Small intestine (tissue), 7 donors: ENCODE measurements around the gene HOXA3. TPM values are rescaled to one million over a fixed set of nuclear protein-coding genes. Genes with fewer than 3 reads are reported as not detected.

Source experiments
- DNase-seq, 2 donors: peaks; one replicate each; pipeline versions ENCODE4 v3.0.0 to v3.0.0-alpha.2; 2013
- FAIRE-seq: peaks from 2 replicates; lab custom pipeline; 2012; peaks lifted over from hg19 to GRCh38; lab: Jason Lieb, UNC
- H3K27ac ChIP-seq, 3 donors: one replicate each; pipeline ENCODE4 v1.5.1; 2013; ENCODE audit warnings: low read length in 2 of 3, mild to moderate bottlenecking in 2 of 3, control low read depth in 1 of 3, inconsistent platforms in 1 of 3, low read depth in 1 of 3, moderate library complexity in 1 of 3
- H3K27me3 ChIP-seq, 3 donors: one replicate each; pipeline ENCODE4 v1.6.1; 2013; ENCODE audit warnings: low read length in 3 of 3, inconsistent platforms in 1 of 3; ENCODE audit not compliant: control insufficient read depth in 3 of 3, insufficient read depth in 3 of 3
- H3K36me3 ChIP-seq, 3 donors: one replicate each; pipeline ENCODE4 v1.6.1; 2013; ENCODE audit warnings: low read length in 3 of 3, inconsistent platforms in 1 of 3, low read depth in 1 of 3, mild to moderate bottlenecking in 1 of 3, moderate library complexity in 1 of 3; ENCODE audit not compliant: control insufficient read depth in 3 of 3, insufficient read depth in 2 of 3
- H3K4me1 ChIP-seq, 3 donors: one replicate each; pipeline ENCODE4 v1.6.1; 2013; ENCODE audit warnings: low read length in 2 of 3, inconsistent platforms in 1 of 3, low read depth in 1 of 3, mild to moderate bottlenecking in 1 of 3, moderate library complexity in 1 of 3; ENCODE audit not compliant: control insufficient read depth in 3 of 3, insufficient read depth in 2 of 3
- H3K4me3 ChIP-seq, 3 donors: one replicate each; pipeline ENCODE4 v1.5.1; 2013; ENCODE audit warnings: low read length in 3 of 3, control low read depth in 1 of 3, inconsistent platforms in 1 of 3, low read depth in 1 of 3, mild to moderate bottlenecking in 1 of 3, moderate library complexity in 1 of 3
- H3K9me3 ChIP-seq, 2 donors: one replicate each; pipeline ENCODE4 v1.6.1; 2013; ENCODE audit warnings: low read depth in 1 of 2, low read length in 1 of 2; ENCODE audit not compliant: control insufficient read depth in 2 of 2, insufficient read depth in 1 of 2
- WGBS, 3 donors: extraction: QIAGEN DNeasy Blood & Tissue Kit; methylation state at CpG; one replicate each; pipeline ENCODE4 v1.1.7; 2013; 5-methylcytosine and 5-hydroxymethylcytosine counted together
- polyA plus RNA-seq, 4 donors: library from polyadenylated mRNA; stranded (reverse) in 3 of 4; unstranded in 1 of 4; fragments of 200-250 nt in 3 of 4; fragments of 120-200 nt in 1 of 4; gene quantifications; one replicate each; pipeline versions ENCODE4 v1.2.1 to v1.2.3, GENCODE V29; 2013
- donor health status: healthy with polysubstance abuse.
- donor health status: control.
- donor health status: control.
- donor health status: Bipolar disorder and iron deficiency.
- donor health status: healthy.

HOXA3 gene
- polyA plus RNA-seq, 4 donors, result 0.45 to 47.4 (median 1.9) TPM

DNA sequence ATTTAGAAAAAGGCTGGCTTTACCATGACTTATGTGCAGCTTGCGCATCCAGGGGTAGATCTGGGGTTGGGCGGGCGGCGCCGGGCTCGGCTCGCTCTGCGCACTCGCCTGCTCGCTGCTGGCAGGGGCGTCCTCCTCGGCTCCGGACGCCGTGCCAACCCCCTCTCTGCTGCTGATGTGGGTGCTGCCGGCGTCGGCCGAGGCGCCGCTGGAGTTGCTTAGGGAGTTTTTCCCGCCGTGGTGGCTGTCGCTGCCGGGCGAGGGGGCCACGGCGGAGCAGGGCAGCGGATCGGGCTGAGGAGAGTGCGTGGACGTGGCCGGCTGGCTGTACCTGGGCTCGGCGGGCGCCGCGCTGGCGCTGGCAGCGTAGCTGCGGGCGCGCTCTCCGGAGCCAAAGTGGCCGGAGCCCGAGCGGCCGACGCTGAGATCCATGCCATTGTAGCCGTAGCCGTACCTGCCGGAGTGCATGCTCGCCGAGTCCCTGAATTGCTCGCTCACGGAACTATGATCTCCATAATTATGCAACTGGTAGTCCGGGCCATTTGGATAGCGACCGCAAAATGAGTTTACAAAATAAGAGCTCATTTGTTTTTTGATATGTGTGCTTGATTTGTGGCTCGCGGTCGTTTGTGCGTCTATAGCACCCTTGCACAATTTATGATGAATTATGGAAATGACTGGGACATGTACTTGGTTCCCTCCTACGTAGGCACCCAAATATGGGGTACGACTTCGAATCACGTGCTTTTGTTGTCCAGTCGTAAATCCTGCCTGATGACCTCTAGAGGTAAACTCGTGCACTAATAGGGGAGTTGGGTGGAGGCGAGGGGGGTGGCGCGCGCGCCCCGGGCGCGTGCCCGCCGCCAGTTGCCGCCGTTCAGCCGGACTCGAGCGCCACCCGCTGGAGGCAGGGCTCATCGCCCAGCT is 9.1 kb downstream of the HOXA3 start, which contains the start of gene HOXA5:
HOXA5 (minus strand) TSS at position 659 of the 927 bp plus-strand sequence; CDS start at position 585, 74 bp downstream.
- 14 to 31% (median 24%) methylated on average over 65 to 86 of the region's 86 CpGs for WGBS, 3 donors
- Histone ChIP-seq H3K4me1 (peaks cover 0 to 45% (median 2%) of the 10 kb centered on the region in 3 donors), H3K27me3 (peaks cover 9 to 59% (median 13%) of the 10 kb centered on the region in 3 donors), H3K4me3 (peak within 1 kb of the TSS; percentile 42 to 64 (median 46)), H3K27ac (peak within 1 kb of the TSS in 2 of 3 donors; percentile 75 to 94), H3K9me3 (no peaks in the 10 kb centered on the region), H3K36me3 (peaks cover 0 to 35% (median 0%) of the 10 kb centered on the region in 3 donors)
- DNase-seq (peak; percentile 35 to 89), FAIRE-seq (no peak)

DNA sequence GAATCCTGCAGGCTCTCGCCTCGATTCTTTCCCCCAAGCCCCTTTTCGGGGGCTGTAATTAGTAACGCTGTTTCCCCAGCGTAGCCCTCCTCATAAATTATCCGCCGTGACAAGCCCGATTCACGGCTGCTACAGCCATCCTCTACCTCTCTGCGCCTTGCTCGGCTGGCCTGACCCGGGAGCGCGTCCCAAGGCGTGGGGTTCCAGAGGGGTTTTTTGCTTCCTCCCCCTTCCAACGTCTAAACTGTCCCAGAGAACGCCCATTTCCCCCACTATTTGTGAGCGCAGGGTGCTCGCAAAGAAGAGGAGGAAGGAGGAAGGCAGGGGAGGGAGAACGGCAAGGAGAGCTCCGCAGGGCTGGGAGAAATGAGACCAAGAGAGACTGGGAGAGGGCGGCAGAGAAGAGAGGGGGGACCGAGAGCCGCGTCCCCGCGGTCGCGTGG is 9.8 kb downstream of the HOXA3 start:
- H3K36me3 ChIP-seq, result peaks cover 0 to 35% (median 0%) of the 10 kb centered on the region in 3 donors
- H3K9me3 ChIP-seq, result no peaks in the 10 kb centered on the region
- WGBS, 3 donors, result 14 to 20% (median 17%) methylated on average over 28 to 29 of the region's 29 CpGs
- H3K4me3 ChIP-seq, result peak overlapping the region; percentile 42 to 64 (median 46)
- DNase-seq (no peak), FAIRE-seq (no peak)
- H3K4me1 ChIP-seq, result peaks cover 0 to 43% (median 2%) of the 10 kb centered on the region in 3 donors
- H3K27ac ChIP-seq, result peak overlapping the region in 2 of 3 donors; percentile 75 to 94
- peaks cover 9 to 52% (median 13%) of the 10 kb centered on the region in 3 donors for H3K27me3 ChIP-seq

DNA sequence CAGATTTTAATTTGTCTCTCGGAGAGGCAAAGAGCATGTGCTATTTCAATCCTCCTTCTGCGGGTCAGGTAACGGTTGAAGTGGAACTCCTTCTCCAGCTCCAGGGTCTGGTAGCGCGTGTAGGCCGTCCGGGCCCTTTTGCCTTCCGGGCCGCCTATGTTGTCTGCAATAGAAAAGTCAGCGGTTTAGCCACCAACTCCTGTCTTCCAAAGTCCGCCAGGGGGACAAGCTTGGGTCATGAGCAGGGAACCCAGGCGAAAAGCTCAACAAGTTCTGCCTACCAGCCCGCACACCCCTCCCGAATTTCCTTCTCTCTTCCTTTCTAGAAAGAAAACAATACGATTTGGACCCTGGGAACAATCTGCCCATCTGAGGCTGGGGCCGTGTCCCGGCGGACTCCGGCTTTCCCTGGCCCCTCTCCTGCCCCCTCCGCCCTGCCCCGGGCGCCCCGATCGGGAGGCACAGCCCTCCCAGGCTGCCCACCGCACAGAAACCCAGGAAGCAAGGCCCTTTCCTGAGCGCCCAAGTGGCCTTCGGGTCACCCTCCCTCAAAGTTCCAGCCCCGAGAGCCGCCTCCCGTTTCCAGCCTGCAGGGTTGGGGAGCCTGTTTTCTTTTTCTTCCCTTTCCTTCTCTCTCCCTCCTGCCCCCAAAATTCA is 10.3 kb downstream of the HOXA3 start:
- Histone ChIP-seq H3K27ac (peak overlapping the region in 2 of 3 donors; percentile 75 to 94), H3K27me3 (peaks cover 9 to 47% (median 13%) of the 10 kb centered on the region in 3 donors), H3K4me3 (peak overlapping the region; percentile 22 to 64 (median 46)), H3K4me1 (peaks cover 0 to 37% (median 2%) of the 10 kb centered on the region in 3 donors), H3K9me3 (no peaks in the 10 kb centered on the region), H3K36me3 (peaks cover 0 to 35% (median 0%) of the 10 kb centered on the region in 3 donors)
- no peak for DNase-seq
- 33 to 48% (median 36%) methylated on average over 30 of the region's 30 CpGs for whole genome bisulfite sequencing, 3 donors
- FAIRE-seq, result no peak

DNA sequence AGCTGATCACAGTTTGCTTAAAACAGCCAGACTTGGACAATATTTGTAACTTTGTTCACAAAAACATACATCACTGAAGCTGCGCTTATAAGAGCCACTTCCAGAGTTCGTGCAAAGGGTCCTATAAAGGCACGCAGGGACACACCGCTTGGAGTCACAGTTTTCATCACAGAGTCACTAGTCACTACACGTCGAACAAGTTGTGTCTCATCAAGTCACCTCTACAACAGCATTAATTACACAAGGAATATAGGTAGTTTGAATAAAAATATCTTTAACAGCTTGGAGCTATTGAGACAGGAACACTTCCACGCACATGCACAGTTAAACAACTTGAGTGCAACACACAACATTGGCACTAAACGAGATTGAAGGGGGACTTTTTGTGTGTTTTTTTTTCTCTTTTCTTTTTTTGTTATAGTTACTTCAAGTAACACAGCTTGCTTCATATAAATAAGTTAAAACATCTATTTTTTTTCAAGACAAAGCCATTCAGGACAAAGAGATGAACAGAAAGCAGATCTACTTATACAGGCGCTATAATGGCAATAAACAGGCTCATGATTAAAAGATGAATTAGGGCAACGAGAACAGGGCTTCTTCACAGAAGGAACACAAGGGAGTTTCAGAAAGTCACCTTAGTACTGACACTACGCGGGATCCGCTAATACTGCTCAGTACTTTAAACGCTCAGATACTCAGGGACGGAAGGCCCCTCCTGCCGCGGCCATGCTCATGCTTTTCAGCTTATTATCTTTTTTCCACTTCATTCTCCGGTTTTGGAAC is 11.1 kb downstream of the HOXA3 start:
- DNase-seq (no peak), FAIRE-seq (no peak)
- WGBS, 3 donors, result 62 to 77% (median 64%) methylated on average over 18 of the region's 18 CpGs
- peak overlapping the region in 2 of 3 donors; percentile 75 to 94 for H3K27ac ChIP-seq
- H3K4me1 ChIP-seq, result peaks cover 0 to 43% (median 2%) of the 10 kb centered on the region in 3 donors
- H3K9me3 ChIP-seq, result no peaks in the 10 kb centered on the region
- peak overlapping the region in 1 of 3 donors; percentile 64 for H3K4me3 ChIP-seq
- peaks cover 7 to 40% (median 9%) of the 10 kb centered on the region in 3 donors for H3K27me3 ChIP-seq
- H3K36me3 ChIP-seq, result peaks cover 0 to 35% (median 0%) of the 10 kb centered on the region in 3 donors

DNA sequence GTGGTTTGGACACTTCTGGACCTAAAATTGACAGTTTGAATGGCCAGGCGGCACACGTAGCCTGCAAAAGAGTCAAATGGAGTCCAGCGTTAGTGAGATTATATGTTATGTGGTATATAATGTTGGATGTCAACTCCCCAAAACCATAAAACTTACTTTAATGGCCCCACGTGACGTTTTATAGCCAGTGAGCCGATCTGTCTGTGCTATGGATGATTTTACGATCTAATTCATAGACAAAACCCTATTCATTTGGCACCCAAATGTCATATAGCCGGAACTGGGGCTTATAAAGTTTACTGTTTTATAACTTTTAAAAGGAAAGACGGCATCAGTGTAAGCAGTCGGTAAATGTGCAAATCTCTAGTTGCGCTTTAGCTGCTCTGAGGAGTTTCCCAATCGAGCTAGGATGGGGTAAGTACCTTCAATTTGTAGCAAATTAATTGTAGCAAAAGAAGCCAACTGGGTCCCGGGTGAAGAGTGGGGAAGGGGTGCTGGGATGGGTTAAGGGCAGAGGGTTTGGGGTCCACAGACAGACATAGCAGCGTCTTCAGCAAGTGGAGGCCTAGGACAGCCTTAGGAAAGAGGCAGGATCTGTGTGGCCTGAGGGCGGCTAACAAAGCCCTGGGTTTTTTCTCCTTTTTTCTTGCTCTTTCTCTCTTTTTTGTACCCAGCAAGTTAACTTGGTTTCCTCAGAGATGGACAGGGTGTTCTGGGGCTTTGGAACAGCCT is 12.1 kb downstream of the HOXA3 start:
- peaks cover 0 to 29% (median 0%) of the 10 kb centered on the region in 3 donors for H3K36me3 ChIP-seq
- H3K9me3 ChIP-seq, result no peaks in the 10 kb centered on the region
- peaks cover 0 to 51% (median 2%) of the 10 kb centered on the region in 3 donors for H3K4me1 ChIP-seq
- 20 to 43% (median 30%) methylated on average over 15 of the region's 15 CpGs for WGBS, 3 donors
- peak overlapping the region in 2 of 3 donors; percentile 77 to 81 for H3K27ac ChIP-seq
- peaks cover 7 to 29% (median 9%) of the 10 kb centered on the region in 3 donors for H3K27me3 ChIP-seq
- H3K4me3 ChIP-seq, result peak overlapping the region in 2 of 3 donors; percentile 45 to 53
- FAIRE-seq, result no peak
- DNase-seq, result peak; percentile 76 to 92

DNA sequence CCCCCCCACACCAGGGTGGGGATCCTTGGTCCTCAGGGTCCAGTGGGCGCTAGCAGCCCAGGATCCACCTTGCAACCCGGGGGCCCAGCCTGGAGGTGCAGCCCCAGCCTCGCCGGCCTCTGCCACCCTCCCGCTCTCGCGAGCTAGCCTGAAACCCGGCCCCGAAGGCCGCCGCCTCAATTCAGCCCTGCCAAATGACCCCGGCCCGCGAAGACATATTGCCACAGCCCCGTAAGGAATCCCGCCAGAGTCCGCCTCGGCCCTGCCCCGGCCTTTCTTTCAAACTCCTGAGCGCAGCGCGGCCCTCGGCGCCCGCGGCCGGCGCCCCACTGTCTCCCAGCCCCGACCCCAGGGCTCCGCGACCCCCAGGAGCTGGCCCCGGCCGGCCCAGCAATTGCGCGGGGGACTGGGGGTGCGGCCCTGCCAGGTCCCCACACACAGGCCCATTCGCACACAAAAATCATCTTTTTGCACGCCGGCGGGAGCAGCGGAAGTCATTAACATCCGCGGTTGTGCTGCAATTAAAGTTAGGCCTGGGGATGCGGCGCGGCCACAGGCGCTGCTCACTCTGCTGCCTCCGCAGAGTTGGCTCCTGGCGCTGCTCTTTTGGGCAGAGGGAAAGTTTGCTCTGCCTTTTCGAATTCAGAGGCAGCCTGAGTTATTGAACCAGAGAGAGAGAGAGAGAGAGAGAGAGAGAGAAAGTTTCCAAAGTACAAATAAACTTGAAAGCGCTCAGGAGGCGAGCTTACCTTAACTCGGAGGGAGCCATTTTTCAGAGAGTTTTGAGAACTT is 12.9 kb downstream of the HOXA3 start:
- Histone ChIP-seq H3K27me3 (peaks cover 5 to 22% (median 9%) of the 10 kb centered on the region in 3 donors), H3K36me3 (peaks cover 0 to 21% (median 0%) of the 10 kb centered on the region in 3 donors), H3K4me3 (peak overlapping the region; percentile 45 to 53 (median 46)), H3K4me1 (peaks cover 0 to 51% (median 2%) of the 10 kb centered on the region in 3 donors), H3K9me3 (no peaks in the 10 kb centered on the region), H3K27ac (peak overlapping the region; percentile 74 to 81 (median 77))
- FAIRE-seq (no peak), DNase-seq (peak in 1 of 2 donors; percentile 79)
- WGBS, 3 donors, result 12 to 35% (median 29%) methylated on average over 45 to 53 of the region's 53 CpGs
